Small intestine (tissue), 7 donors: ENCODE results near the gene NTRK3. TPM values are rescaled to one million over a fixed set of nuclear protein-coding genes. Genes with fewer than 3 reads are reported as not detected.

ENCODE experiments used
- DNase-seq, 2 donors: peaks; one replicate each; pipeline versions ENCODE4 v3.0.0 to v3.0.0-alpha.2; 2013
- FAIRE-seq: peaks from 2 replicates; lab custom pipeline; 2012; peaks lifted over from hg19 to GRCh38; lab: Jason Lieb, UNC
- H3K27ac ChIP-seq, 3 donors: one replicate each; pipeline ENCODE4 v1.5.1; 2013; ENCODE audit warnings: low read length in 2 of 3, mild to moderate bottlenecking in 2 of 3, control low read depth in 1 of 3, inconsistent platforms in 1 of 3, low read depth in 1 of 3, moderate library complexity in 1 of 3
- H3K27me3 ChIP-seq, 3 donors: one replicate each; pipeline ENCODE4 v1.6.1; 2013; ENCODE audit warnings: low read length in 3 of 3, inconsistent platforms in 1 of 3; ENCODE audit not compliant: control insufficient read depth in 3 of 3, insufficient read depth in 3 of 3
- H3K36me3 ChIP-seq, 3 donors: one replicate each; pipeline ENCODE4 v1.6.1; 2013; ENCODE audit warnings: low read length in 3 of 3, inconsistent platforms in 1 of 3, low read depth in 1 of 3, mild to moderate bottlenecking in 1 of 3, moderate library complexity in 1 of 3; ENCODE audit not compliant: control insufficient read depth in 3 of 3, insufficient read depth in 2 of 3
- H3K4me1 ChIP-seq, 3 donors: one replicate each; pipeline ENCODE4 v1.6.1; 2013; ENCODE audit warnings: low read length in 2 of 3, inconsistent platforms in 1 of 3, low read depth in 1 of 3, mild to moderate bottlenecking in 1 of 3, moderate library complexity in 1 of 3; ENCODE audit not compliant: control insufficient read depth in 3 of 3, insufficient read depth in 2 of 3
- H3K4me3 ChIP-seq, 3 donors: one replicate each; pipeline ENCODE4 v1.5.1; 2013; ENCODE audit warnings: low read length in 3 of 3, control low read depth in 1 of 3, inconsistent platforms in 1 of 3, low read depth in 1 of 3, mild to moderate bottlenecking in 1 of 3, moderate library complexity in 1 of 3
- H3K9me3 ChIP-seq, 2 donors: one replicate each; pipeline ENCODE4 v1.6.1; 2013; ENCODE audit warnings: low read depth in 1 of 2, low read length in 1 of 2; ENCODE audit not compliant: control insufficient read depth in 2 of 2, insufficient read depth in 1 of 2
- WGBS, 3 donors: extraction: QIAGEN DNeasy Blood & Tissue Kit; methylation state at CpG; one replicate each; pipeline ENCODE4 v1.1.7; 2013; 5-methylcytosine and 5-hydroxymethylcytosine counted together
- polyA plus RNA-seq, 4 donors: library from polyadenylated mRNA; stranded (reverse) in 3 of 4; unstranded in 1 of 4; fragments of 200-250 nt in 3 of 4; fragments of 120-200 nt in 1 of 4; gene quantifications; one replicate each; pipeline versions ENCODE4 v1.2.1 to v1.2.3, GENCODE V29; 2013
- donor health status: healthy with polysubstance abuse.
- donor health status: control.
- donor health status: control.
- donor health status: Bipolar disorder and iron deficiency.
- donor health status: healthy.

The NTRK3 gene
- polyA plus RNA-seq, 4 donors: under 0.01 to 3.6 (median 0.52) TPM; not detected in 1

GRCh38 chr15:87877114-87877810 is 379.3 kb downstream of the NTRK3 start:
- FAIRE-seq (no peak), DNase-seq (peak; percentile 3 to 10)
- 47 to 76% (median 69%) methylated on average over 4 of the region's 4 CpGs for WGBS, 3 donors
- Histone ChIP-seq H3K4me3 (no peak overlapping the region), H3K4me1 (no peaks in the 10 kb centered on the region), H3K36me3 (no peaks in the 10 kb centered on the region), H3K27ac (no peak overlapping the region), H3K9me3 (no peaks in the 10 kb centered on the region), H3K27me3 (no peaks in the 10 kb centered on the region)

- Histone ChIP-seq H3K4me1 (no peaks in the 10 kb centered on the region), H3K27me3 (no peaks in the 10 kb centered on the region), H3K9me3 (no peaks in the 10 kb centered on the region), H3K4me3 (no peak overlapping the region), H3K36me3 (no peaks in the 10 kb centered on the region), H3K27ac (no peak overlapping the region)
- FAIRE-seq: no peak
- peak in 1 of 2 donors; percentile 3 for DNase-seq
- WGBS, 3 donors: 29 to 56% (median 40%) methylated on average over 10 of the region's 10 CpGs
Observed at GRCh38 chr15:87874896-87875711, 381.4 kb downstream of the NTRK3 start.

GRCh38 chr15:87873516-87873915 is 383.0 kb downstream of the NTRK3 start:
- no peaks in the 10 kb centered on the region for H3K36me3 ChIP-seq
- WGBS, 3 donors: 76 to 90% (median 82%) methylated on average over 8 of the region's 8 CpGs
- DNase-seq: no peak
- FAIRE-seq: no peak
- no peaks in the 10 kb centered on the region for H3K4me1 ChIP-seq
- no peaks in the 10 kb centered on the region for H3K27me3 ChIP-seq
- H3K27ac ChIP-seq: no peak overlapping the region
- no peaks in the 10 kb centered on the region for H3K9me3 ChIP-seq
- no peak overlapping the region for H3K4me3 ChIP-seq

- WGBS, 3 donors: 66 to 82% (median 73%) methylated on average over 3 of the region's 3 CpGs
- no peaks in the 10 kb centered on the region for H3K36me3 ChIP-seq
- no peak overlapping the region for H3K27ac ChIP-seq
- no peak overlapping the region for H3K4me3 ChIP-seq
- H3K27me3 ChIP-seq: no peaks in the 10 kb centered on the region
- no peaks in the 10 kb centered on the region for H3K4me1 ChIP-seq
- no peak for DNase-seq
- no peak for FAIRE-seq
- no peaks in the 10 kb centered on the region for H3K9me3 ChIP-seq
Observed at GRCh38 chr15:87871731-87872320, 384.7 kb downstream of the NTRK3 start.

- Histone ChIP-seq H3K27me3 (no peaks in the 10 kb centered on the region), H3K9me3 (no peaks in the 10 kb centered on the region), H3K4me3 (no peak overlapping the region), H3K27ac (no peak overlapping the region), H3K36me3 (no peaks in the 10 kb centered on the region), H3K4me1 (no peaks in the 10 kb centered on the region)
- no peak for FAIRE-seq
- WGBS, 3 donors: 78 to 87% (median 85%) methylated on average over 2 of the region's 2 CpGs
- no peak for DNase-seq
Observed at GRCh38 chr15:87871258-87871681, 385.3 kb downstream of the NTRK3 start.

GRCh38 chr15:87866961-87867360 is 389.6 kb downstream of the NTRK3 start:
- no peak for DNase-seq
- WGBS, 3 donors: 10 to 25% (median 10%) methylated on average over 3 of the region's 3 CpGs
- H3K4me3 ChIP-seq: no peak overlapping the region
- no peak for FAIRE-seq
- H3K4me1 ChIP-seq: no peaks in the 10 kb centered on the region
- H3K36me3 ChIP-seq: no peaks in the 10 kb centered on the region
- H3K9me3 ChIP-seq: no peaks in the 10 kb centered on the region
- no peak overlapping the region for H3K27ac ChIP-seq
- H3K27me3 ChIP-seq: no peaks in the 10 kb centered on the region

GRCh38 chr15:87863152-87863551 is 393.4 kb downstream of the NTRK3 start:
- H3K27me3 ChIP-seq: no peaks in the 10 kb centered on the region
- no peaks in the 10 kb centered on the region for H3K36me3 ChIP-seq
- no peak for DNase-seq
- H3K4me1 ChIP-seq: no peaks in the 10 kb centered on the region
- no peak overlapping the region for H3K27ac ChIP-seq
- no peaks in the 10 kb centered on the region for H3K9me3 ChIP-seq
- no peak for FAIRE-seq
- H3K4me3 ChIP-seq: no peak overlapping the region
- 40 to 46% (median 46%) methylated on average over 5 of the region's 5 CpGs for WGBS, 3 donors

GRCh38 chr15:87860743-87861142 is 395.8 kb downstream of the NTRK3 start:
- 35 to 62% (median 45%) methylated on average over 3 of the region's 3 CpGs for WGBS, 3 donors

More at GRCh38 chr15:87860743-87861142, 395.8 kb downstream of the NTRK3 start:
- H3K36me3 ChIP-seq: no peaks in the 10 kb centered on the region
- H3K9me3 ChIP-seq: no peaks in the 10 kb centered on the region
- H3K4me1 ChIP-seq: no peaks in the 10 kb centered on the region
- H3K4me3 ChIP-seq: no peak overlapping the region
- FAIRE-seq (no peak), DNase-seq (no peak)
- H3K27ac ChIP-seq: no peak overlapping the region
- no peaks in the 10 kb centered on the region for H3K27me3 ChIP-seq
